Lower leg skin (tissue), 4 donors: ENCODE measurements around the gene LRBA. TPM values are rescaled to one million over a fixed set of nuclear protein-coding genes. Genes with fewer than 3 reads are reported as not detected.
"Not testable (repeated sequence)": the region's sequence is repeated elsewhere in the genome, so short reads cannot be mapped to it uniquely, and the experiment has no call there.

Experiments used
- DNase-seq, 2 donors: peaks; one replicate each; pipeline ENCODE4 v3.0.0-alpha.2; 2019; ENCODE audit warnings: low spot score in 2 of 2
- H3K4me3 ChIP-seq: fragments of 200-600 bp; sonication (generic); 2 replicates; pipeline ENCODE4 v1.5.1; 2017; ENCODE audit warnings: mild to moderate bottlenecking, low read depth; ENCODE audit not compliant: poor library complexity, severe bottlenecking
- POLR2A ChIP-seq, 2 donors: fragments of 450-650 bp; IDR thresholded peaks; one replicate each; pipeline ENCODE4 v1.6.1; 2016 to 2017; ENCODE audit warnings: antibody characterized with exemption in 2 of 2, mild to moderate bottlenecking in 1 of 2, moderate library complexity in 1 of 2
- WGBS, 2 donors: methylation state at CpG; one replicate each; pipeline ENCODE4 v1.1.5; 2018; 5-methylcytosine and 5-hydroxymethylcytosine counted together
- intact Hi-C: fragments of 100-400 bp; cut with DNase I; formaldehyde crosslinking; loops from one replicate; pipeline ENCODE4 v1.15.0; 2023; ENCODE audit warnings: low total_unique reads
- total RNA-seq, 4 donors: library from RNA; depleted of rRNA; stranded (reverse); fragments of >200 nt; gene quantifications; one replicate each; pipeline ENCODE4 v1.1.0, GENCODE V29; 2016
- TF ChIP-seq, protein P1 (sequence below), 3 donors: fragments of 450-650 bp; IDR thresholded peaks; one replicate each; pipeline ENCODE4 v1.5.1; 2016; ENCODE audit warnings: antibody characterized with exemption in 3 of 3, mild to moderate bottlenecking in 3 of 3, moderate library complexity in 2 of 3

The LRBA gene
- total RNA-seq, 4 donors from 2014 or later = 71.9 to 86.8 (median 75.0) TPM

DNA sequence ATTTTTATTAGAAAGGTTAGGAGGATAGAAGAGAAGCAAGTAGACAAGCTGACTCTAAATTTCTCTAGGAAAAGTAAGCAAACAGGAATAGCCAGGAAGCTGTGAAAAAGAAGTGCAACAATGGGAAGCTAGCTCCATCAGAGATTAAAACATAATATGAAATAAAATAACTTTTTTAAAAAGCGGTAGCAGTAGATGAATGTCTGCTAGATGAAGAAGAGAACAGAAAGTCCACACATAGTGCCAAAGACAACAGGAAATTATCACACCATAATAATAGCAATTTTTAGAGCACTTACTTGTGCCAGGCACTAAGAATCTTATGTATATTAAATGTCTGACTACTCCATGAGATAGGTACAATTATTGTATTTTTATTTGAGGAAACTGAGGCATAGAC lies 53.5 kb downstream of the LRBA start:
- intact Hi-C loops = no loop called here

DNA sequence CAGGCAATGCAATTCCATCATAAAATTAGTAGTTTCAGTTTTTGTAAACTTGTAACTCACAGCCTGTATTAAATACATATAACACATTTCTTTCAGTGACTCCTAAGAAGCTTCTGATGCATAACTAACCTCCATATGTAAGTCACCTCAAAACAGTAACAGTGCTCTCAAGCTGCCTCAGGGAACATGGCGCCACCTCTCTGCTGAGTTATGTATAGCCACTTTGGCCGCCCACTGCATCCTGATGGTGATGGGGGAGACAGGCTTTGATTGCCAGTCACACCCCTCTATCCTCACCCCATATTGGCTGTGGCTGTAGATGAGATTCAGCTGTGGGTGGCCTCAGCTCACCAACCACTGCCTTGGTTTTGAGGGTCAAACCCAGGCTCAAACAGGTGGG lies 54.3 kb downstream of the LRBA start:
- 92 to 96% methylated on average over 2 of the region's 2 CpGs for WGBS, 2 donors
- intact Hi-C loops = no loop called here
- DNase-seq = no peak
- TF ChIP-seq, protein P1, sequence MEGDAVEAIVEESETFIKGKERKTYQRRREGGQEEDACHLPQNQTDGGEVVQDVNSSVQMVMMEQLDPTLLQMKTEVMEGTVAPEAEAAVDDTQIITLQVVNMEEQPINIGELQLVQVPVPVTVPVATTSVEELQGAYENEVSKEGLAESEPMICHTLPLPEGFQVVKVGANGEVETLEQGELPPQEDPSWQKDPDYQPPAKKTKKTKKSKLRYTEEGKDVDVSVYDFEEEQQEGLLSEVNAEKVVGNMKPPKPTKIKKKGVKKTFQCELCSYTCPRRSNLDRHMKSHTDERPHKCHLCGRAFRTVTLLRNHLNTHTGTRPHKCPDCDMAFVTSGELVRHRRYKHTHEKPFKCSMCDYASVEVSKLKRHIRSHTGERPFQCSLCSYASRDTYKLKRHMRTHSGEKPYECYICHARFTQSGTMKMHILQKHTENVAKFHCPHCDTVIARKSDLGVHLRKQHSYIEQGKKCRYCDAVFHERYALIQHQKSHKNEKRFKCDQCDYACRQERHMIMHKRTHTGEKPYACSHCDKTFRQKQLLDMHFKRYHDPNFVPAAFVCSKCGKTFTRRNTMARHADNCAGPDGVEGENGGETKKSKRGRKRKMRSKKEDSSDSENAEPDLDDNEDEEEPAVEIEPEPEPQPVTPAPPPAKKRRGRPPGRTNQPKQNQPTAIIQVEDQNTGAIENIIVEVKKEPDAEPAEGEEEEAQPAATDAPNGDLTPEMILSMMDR (IDR thresholded peaks at IDR 0.05) = no peak
- no peak for TF ChIP-seq POLR2A (IDR thresholded peaks at IDR 0.05)
- H3K4me3 ChIP-seq = no peak overlapping the region

More for the DNA sequence above, 53.5 kb downstream of the LRBA start:
- WGBS, 2 donors = 70 to 78% methylated on average over 1 of the region's 1 CpG
- TF ChIP-seq POLR2A (IDR thresholded peaks at IDR 0.05) = no peak
- TF ChIP-seq, protein P1 (IDR thresholded peaks at IDR 0.05) = no peak
- DNase-seq = no peak
- no peak overlapping the region for H3K4me3 ChIP-seq

DNA sequence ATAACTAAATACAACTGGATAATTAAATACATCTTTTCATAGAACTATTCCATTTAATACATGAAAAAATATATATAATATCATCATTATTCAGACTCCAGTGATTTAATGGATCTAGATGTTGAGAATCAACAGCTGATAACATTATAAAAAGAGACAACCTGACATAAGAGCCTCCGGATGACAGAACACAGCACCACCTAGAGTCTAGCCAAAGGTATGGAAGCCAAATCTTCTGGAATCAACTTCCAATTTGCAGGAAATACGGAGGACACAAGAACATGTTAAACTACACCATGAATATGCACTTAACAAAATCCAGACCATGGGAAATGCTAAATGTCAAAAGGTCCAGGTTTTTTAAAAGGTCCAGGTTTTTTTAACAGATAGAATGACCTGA lies 55.0 kb downstream of the LRBA start:
- WGBS, 2 donors = 66 to 77% methylated on average over 2 of the region's 2 CpGs
- DNase-seq = no peak
- TF ChIP-seq, protein P1 (IDR thresholded peaks at IDR 0.05) = no peak
- TF ChIP-seq POLR2A (IDR thresholded peaks at IDR 0.05) = no peak
- intact Hi-C loops = no loop called here
- no peak overlapping the region for H3K4me3 ChIP-seq

DNA sequence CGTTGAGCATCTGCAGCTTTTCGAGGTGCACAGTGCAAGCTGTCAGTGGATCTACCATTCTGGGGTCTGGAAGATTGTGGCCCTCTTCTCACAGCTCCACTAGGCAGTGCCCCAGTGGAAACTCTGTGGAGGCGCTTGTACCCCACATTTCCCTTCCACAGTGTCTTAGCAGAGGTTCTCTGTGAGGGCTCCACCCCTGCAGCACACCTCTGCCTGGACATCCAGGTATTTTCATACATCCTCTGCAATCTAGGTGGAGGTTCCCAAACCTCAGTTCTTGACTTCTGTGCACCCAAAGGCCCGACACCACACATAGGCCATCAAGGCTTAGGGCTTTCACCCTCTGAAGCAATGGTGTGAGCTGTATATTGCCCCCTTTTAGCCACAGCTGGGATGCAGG lies 57.1 kb downstream of the LRBA start:
- WGBS, 2 donors = 98 to 100% methylated on average over 4 of the region's 4 CpGs
- DNase-seq, intact Hi-C loops, H3K4me3 ChIP-seq: not testable (repeated sequence)

DNA sequence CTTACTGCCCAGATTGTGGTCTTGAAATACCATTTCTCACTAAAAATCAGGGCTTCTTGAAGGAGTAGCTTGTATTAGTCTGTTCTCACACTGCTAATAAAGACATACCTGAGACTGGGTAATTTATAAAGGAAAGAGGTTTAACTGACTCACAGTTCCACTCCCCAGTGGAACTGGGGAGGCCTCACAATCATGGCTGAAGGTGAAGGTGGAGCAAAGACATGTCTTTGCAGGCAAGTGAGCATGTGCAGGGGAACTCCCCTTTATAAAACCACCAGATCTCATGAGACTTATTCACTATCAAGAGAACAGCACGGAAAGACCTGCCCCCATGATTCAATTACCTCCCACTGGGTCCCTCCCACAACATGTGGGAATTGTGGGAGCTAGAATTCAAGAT lies 58.0 kb downstream of the LRBA start:
- 59 to 71% methylated on average over 1 of the region's 1 CpG for WGBS, 2 donors
- DNase-seq, intact Hi-C loops, H3K4me3 ChIP-seq: not testable (repeated sequence)

DNA sequence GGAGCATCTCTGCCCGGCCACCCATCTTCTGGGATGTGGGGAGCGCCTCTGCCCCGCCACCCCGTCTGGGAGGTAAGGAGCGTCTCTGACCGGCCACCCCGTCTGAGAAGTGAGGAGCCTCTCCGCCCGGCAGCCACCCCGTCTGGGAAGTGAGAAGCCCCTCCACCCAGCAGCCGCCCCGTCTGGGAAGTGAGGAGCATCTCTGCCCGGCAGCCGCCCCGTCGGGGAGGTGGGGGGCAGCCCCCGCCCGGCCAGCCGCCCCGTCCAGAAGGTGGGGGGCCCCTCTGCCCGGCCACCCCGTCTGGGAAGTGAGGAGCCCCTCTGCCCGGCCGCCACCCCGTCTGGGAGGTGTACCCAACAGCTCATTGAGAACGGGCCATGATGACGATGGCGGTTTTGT lies 61.2 kb downstream of the LRBA start:
- DNase-seq, H3K4me3 ChIP-seq, intact Hi-C loops: not testable (repeated sequence)
- 95 to 96% methylated on average over 21 to 23 of the region's 28 CpGs for WGBS, 2 donors

DNA sequence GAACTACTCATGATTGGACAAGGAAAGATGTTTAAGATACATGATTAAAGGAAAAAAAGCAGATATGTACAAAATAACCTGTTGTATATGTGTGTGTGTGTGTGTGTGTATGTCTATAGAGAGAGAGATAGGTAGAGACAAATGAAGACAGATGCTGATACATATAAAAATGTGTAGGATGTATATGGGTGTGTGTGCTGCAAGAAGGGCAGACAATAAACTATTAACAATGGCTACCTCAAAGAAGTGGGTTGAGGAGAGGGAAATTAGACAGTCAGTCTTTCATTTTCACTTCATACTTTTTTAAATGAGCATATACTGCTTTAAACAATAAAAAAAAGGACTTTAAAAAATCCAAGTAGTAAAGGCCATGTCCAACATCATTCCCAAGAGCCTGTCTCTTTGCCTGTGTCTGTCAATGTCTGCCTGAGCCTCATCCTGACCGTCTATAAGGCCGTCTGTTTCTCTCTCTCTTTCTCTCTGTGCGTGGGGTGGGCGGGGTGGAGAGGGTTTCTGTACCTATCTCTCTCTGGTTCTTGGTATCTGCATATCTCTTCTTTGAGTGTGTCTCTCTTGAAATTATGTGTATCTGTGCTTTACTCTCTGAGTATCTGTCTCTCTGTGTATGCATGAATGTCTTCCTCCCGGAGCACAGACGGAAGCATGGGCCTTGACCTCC lies 62.8 kb downstream of the LRBA start:
- intact Hi-C loops = no loop called here
- TF ChIP-seq POLR2A (IDR thresholded peaks at IDR 0.05) = no peak
- no peak overlapping the region for H3K4me3 ChIP-seq
- DNase-seq = no peak
- 93 to 95% methylated on average over 6 of the region's 6 CpGs for WGBS, 2 donors

DNA sequence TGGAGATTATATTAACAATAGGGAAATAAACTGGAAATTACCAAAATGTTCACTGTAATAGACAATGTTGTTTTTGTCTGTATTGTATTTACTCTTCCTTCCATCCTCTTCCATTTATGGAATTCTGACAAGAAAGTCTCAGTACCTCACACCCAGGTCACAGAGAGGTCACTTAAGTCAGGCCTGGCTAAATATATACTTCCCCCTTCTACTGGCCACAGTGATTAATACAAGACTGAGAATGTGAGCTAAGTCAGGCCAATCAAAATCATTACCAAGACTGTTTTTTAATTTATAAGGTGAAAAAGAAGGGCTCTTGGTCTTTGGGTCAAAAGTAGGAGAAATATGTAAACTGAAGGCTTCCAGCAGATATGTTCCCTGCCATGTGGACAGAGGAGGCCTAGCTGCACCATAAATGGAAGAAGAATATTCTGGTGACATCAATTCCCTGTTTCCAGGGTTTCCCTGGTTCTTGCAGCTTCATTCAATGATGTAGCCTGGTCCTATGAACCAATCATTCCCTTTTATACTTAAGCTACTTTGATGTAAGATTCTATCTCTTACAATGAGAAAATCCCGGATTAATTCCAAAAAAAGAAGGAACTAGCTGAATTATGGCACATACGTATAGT lies 64.3 kb downstream of the LRBA start:
- TF ChIP-seq, protein P1 (IDR thresholded peaks at IDR 0.05) = no peak
- no peak for TF ChIP-seq POLR2A (IDR thresholded peaks at IDR 0.05)
- intact Hi-C loops = no loop called here
- no peak for DNase-seq
- H3K4me3 ChIP-seq = no peak overlapping the region
- 91 to 94% methylated on average over 2 of the region's 2 CpGs for WGBS, 2 donors
